WERI-Rb-1 (cell line): ENCODE measurements around the gene TRIM72.

Source experiments
- DNase-seq: peaks from one replicate; pipeline ENCODE4 v3.0.0-alpha.2; 2020
- H3K27ac ChIP-seq: fragments of 250-450 bp; sonication (Bioruptor Pico); 2 replicates; pipeline ENCODE4 v1.5.1; 2020; ENCODE audit warnings: mild to moderate bottlenecking, moderate library complexity
- H3K27me3 ChIP-seq: fragments of 250-450 bp; sonication (Bioruptor Pico); 2 replicates; pipeline ENCODE4 v1.5.1; 2021; ENCODE audit warnings: mild to moderate bottlenecking, low read depth, moderate library complexity; ENCODE audit not compliant: insufficient read depth, severe bottlenecking
- H3K36me3 ChIP-seq: fragments of 250-450 bp; sonication (Bioruptor Pico); 2 replicates; pipeline ENCODE4 v1.5.1; 2020; ENCODE audit warnings: mild to moderate bottlenecking, moderate library complexity
- H3K4me3 ChIP-seq: 2 replicates; pipeline ENCODE4 v1.5.1; 2011; ENCODE audit warnings: low read depth, mild to moderate bottlenecking, control low read depth, low read length
- H3K9me3 ChIP-seq: fragments of 250-450 bp; sonication (Bioruptor Pico); 2 replicates; pipeline ENCODE4 v1.5.1; 2021; ENCODE audit warnings: mild to moderate bottlenecking, moderate library complexity; ENCODE audit not compliant: severe bottlenecking
- CTCF ChIP-seq: IDR thresholded peaks from 2 replicates; pipeline ENCODE4 v1.5.1; 2011; ENCODE audit warnings: low read depth, mild to moderate bottlenecking, control low read depth, inconsistent platforms, low read length

TRIM72 gene

DNA sequence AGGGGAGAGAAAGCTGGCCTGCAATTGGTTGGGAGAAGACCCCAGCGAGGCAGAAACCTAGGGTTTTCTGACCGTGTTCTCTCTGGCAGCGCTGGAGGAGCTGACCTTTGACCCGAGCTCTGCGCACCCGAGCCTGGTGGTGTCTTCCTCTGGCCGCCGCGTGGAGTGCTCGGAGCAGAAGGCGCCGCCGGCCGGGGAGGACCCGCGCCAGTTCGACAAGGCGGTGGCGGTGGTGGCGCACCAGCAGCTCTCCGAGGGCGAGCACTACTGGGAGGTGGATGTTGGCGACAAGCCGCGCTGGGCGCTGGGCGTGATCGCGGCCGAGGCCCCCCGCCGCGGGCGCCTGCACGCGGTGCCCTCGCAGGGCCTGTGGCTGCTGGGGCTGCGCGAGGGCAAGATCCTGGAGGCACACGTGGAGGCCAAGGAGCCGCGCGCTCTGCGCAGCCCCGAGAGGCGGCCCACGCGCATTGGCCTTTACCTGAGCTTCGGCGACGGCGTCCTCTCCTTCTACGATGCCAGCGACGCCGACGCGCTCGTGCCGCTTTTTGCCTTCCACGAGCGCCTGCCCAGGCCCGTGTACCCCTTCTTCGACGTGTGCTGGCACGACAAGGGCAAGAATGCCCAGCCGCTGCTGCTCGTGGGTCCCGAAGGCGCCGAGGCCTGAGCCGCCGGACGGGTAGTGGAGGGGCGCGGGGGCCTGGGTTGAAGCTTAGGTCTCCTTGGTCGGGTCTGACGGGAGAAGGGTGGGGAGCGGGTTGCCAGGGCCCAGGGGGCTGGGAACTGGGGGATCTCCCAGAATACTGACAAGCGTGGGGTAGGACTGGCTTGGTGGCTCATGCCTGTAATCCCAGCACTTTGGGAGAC lies 10.4 kb downstream of the TRIM72 start:
- no peak for TF ChIP-seq CTCF
- no peaks in the 10 kb centered on the region for H3K36me3 ChIP-seq
- DNase-seq = no peak
- H3K27ac ChIP-seq = no peak overlapping the region
- H3K27me3 ChIP-seq = peaks cover 33% of the 10 kb centered on the region
- no peaks in the 10 kb centered on the region for H3K9me3 ChIP-seq
- no peak overlapping the region for H3K4me3 ChIP-seq

DNA sequence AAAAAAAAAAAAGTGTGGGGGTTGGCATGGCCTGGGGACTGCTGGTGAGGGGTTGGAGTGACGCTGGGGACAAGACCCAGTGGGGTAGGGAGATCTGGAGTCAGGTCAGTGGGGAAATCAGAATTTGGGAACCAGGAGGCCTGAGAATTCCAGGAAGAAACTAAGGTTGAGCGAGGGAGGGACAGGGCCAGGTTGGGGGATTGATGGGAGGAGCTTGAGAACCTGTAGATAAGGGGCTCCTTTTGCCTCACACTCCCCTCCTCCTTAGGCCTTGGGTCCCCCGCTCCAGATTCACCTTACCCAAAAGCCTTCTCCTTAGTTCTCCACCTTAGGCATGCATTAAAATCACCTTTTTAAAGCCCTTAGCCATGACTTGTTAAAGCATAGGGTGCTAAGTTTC lies 11.3 kb downstream of the TRIM72 start:
- no peak for DNase-seq
- no peaks in the 10 kb centered on the region for H3K9me3 ChIP-seq
- no peak for TF ChIP-seq CTCF

GRCh38 chr16:31228206-31228605 lies 14.3 kb downstream of the TRIM72 start:
- H3K27ac ChIP-seq = no peak overlapping the region
- TF ChIP-seq CTCF = no peak
- no peak for DNase-seq
- H3K4me3 ChIP-seq = no peak overlapping the region
- peaks cover 3% of the 10 kb centered on the region for H3K9me3 ChIP-seq
- peaks cover 30% of the 10 kb centered on the region for H3K27me3 ChIP-seq
- H3K36me3 ChIP-seq = no peaks in the 10 kb centered on the region

More for the DNA sequence above, 11.3 kb downstream of the TRIM72 start:
- Histone ChIP-seq H3K27me3 (peaks cover 35% of the 10 kb centered on the region), H3K4me3 (no peak overlapping the region), H3K36me3 (no peaks in the 10 kb centered on the region), H3K27ac (no peak overlapping the region)

DNA sequence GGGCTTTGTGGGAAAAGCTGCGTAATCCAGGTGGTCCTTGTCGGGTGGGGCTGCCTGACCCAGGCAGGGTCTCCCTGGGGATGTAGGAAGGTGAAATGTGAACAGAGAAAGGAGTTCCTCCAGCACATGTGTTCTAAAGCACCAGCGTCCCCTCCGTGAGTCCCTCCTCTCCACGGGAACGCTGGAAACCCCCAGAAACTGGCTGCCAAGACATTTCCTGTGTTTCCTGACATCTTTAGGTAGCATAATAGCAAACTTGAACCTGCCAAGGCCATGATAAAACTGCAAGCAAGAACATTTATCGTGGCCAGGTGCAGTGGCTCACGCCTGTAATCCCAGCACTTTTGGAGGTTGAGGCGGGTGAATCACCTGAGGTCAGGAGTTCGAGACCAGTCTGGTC lies 15.6 kb downstream of the TRIM72 start:
- Histone ChIP-seq H3K4me3 (no peak overlapping the region), H3K27ac (no peak overlapping the region), H3K9me3 (peaks cover 7% of the 10 kb centered on the region), H3K36me3 (no peaks in the 10 kb centered on the region), H3K27me3 (peaks cover 35% of the 10 kb centered on the region)
- no peak for DNase-seq
- no peak for TF ChIP-seq CTCF

DNA sequence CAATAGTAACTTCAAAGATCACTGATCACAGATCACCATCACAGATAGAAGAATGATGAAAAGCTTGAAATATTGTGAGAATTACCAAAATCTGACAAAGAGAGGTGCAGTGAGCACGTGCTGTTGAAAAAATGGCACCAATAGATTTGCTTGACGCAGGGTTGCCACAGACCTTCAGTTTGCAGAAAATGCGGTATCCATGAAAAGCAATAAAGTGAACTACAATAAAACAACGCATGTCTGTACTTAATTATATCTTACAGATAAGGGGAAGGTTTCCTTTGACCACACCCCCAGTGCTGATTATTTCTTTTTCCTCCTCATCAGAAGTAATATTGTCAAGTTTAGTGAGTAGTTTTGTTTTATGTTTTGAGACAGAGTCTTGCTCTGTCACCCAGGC lies 24.1 kb downstream of the TRIM72 start:
- no peak for DNase-seq
- Histone ChIP-seq H3K27me3 (peaks cover 75% of the 10 kb centered on the region), H3K27ac (no peak overlapping the region), H3K9me3 (peaks cover 14% of the 10 kb centered on the region), H3K36me3 (no peaks in the 10 kb centered on the region), H3K4me3 (no peak overlapping the region)
- TF ChIP-seq CTCF = no peak

DNA sequence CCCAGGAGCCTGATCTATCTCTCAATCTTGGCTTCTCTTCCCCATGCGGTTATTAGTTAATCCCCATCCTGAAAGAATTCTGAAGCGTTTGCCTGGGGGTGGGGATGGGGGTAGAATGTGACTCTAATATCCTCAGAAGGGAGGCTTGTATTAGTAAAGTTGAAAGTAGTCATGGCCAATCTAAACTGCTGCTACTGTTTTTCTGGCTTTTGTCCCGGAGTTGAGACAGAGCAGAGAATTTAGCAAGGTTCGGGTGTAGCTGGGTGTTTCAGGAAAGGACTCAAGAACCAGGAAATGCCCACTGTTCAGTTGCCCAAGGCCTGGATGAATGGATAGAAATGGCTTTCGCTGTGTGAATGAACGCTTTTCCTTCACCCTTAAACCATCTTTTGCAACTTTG lies 28.3 kb downstream of the TRIM72 start:
- no peak for TF ChIP-seq CTCF
- Histone ChIP-seq H3K27me3 (peaks cover 62% of the 10 kb centered on the region), H3K27ac (no peak overlapping the region), H3K36me3 (no peaks in the 10 kb centered on the region), H3K9me3 (peaks cover 3% of the 10 kb centered on the region), H3K4me3 (no peak overlapping the region)
- DNase-seq = no peak
